GM19372 (cell line): Measurements from ENCODE around the gene DSCAML1.
"Not testable (repeated sequence)": the region's sequence is repeated elsewhere in the genome, so short reads cannot be mapped to it uniquely, and the experiment has no call there.

ENCODE experiments used
- ATAC-seq: cut with Tn5 transposase; IDR thresholded peaks from one replicate; pipeline ENCODE4 v1.9.1; 2021; ENCODE audit warnings: mild to moderate bottlenecking, low read depth, moderate library complexity; ENCODE audit not compliant: unreplicated experiment

The DSCAML1 gene

DNA sequence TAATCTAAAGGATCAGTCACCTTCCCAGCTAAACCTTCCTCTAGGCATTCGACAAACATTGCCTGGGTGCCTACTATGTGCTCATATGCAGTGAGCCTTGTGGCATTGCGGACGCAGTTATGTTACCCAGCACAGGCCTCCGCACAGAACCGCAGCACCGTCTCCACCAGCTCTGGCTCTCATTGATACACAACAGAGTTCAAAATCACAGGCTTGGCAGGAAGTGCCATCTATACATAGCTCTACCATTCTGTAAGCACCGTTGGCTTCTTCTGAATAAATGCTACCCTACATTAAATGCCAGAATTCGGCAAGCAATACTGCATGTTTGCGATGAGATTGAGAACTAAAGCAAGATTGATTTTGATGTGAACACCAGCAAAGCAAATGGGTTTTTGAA, 31.0 kb downstream of the DSCAML1 start:
- ATAC-seq: no peak

DNA sequence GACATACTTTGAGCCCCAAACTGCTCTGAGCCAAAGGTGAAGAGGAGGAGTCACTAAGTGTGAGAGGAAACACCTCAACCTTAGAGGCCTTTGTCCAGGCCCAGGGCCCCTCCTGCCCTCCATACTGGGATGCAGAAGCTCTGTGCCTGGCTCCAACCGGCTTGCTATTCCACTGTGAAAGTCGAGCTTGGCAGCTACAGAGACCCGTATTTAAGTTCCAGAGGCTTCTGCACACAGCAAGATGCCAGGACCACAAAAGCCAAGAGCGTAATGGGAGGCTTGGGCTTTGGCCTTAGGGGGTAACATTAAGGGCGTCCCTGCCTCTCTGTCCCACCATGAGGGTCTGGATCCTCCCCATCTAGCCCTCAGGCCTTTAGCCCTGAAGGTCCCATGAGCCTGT, 31.9 kb downstream of the DSCAML1 start:
- ATAC-seq: no peak

DNA sequence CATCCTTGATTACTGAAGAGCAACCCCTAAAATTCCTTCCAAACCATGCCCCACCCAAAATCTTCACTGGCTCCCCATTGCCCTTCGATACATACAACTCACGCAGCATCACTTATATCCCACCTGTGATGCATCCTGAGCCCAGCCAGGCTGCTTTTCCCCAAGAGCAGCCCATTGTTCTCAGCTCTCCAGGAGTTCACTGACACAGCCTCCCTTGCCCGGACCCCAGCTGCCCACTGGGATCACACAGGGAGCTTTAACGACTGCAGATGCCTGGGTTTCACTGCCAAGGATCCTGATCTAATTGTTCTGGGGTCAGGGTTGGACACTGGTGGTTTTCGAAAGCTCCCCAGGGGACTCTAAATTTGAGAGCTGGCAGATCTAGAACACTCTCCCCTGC, 33.6 kb downstream of the DSCAML1 start:
- ATAC-seq: not testable (repeated sequence)

DNA sequence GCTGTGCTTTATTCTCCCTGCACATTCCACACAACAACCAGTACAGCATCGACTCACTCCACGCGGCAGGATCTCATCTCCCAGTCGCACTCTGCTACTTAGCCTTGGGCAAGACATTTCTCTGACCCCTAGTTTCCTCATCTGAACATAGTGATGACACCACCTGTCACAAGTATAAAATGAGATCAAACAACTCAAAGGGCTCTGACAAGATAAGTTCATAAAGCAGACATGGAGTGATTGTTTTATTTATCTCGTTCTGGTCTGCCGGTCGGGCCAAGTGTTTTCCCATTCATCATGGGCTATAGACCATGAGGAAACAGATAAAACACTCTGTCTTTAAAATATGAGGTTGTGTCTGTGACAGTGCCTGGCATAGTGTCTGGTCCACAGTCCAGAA, 35.0 kb downstream of the DSCAML1 start:
- no peak for ATAC-seq

DNA sequence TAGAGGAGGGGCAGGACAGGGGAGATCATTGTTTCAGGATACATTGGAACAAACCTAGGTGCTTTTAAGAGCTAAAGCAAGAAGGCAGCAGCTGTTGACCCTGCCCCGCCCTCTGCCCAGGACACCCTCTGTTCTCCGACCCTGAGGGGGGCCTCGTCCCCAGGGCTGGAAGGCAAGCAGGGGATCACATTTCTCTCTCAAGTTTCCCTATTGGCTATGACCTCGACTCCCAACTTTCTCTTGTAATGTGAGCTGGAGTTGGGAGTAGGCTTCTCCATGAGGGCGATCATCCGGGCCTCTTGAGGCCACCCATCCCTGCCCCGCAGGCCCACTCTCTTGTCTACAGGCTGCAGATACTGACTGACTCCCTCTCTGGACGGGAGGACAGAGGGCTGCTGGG, 37.7 kb downstream of the DSCAML1 start:
- no peak for ATAC-seq

DNA sequence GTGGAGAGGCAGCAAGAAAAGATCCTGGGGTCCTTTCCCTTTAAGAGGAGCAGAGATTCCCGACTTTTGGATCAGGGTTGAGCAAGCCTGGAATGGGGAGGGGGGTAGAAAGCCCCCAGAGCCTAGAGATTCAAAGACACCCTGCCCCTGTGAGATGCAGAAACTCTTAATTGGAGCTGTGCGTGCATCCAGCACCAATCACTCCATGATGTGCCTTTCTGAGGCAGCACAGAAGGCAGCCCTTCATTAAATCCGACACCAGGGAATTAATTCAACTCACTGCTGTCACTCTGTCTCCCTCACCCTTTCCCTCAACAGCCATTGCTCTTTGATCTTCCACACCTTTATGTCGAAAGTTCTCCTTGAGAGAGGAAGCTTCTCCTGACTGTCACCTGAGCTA, 43.0 kb downstream of the DSCAML1 start:
- ATAC-seq: no peak

DNA sequence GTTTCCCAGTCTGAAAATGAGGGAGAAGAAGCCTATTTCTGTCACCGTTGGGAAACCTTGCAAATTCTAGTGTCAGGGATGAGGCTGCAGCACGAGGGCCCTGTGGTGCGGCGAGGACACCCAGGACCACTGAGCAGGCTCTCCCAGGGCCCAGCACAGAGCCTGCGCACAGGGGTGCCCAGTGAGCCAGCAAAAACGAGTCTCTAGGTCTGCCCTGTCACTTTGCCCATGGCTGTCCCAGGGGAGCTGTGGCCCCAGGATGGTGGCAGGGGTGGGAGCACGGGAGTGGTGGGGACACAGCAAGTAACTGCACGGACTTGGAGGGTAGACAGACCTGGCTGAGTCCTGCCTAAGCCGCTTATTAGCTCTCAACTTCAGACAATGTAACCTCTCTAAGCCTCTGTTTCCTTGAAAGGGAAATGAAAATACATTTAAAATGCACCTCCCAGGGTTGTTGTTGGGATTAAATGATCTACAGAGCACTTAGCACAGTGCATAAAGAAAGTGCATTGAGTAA, 44.2 kb downstream of the DSCAML1 start:
- ATAC-seq: no peak

DNA sequence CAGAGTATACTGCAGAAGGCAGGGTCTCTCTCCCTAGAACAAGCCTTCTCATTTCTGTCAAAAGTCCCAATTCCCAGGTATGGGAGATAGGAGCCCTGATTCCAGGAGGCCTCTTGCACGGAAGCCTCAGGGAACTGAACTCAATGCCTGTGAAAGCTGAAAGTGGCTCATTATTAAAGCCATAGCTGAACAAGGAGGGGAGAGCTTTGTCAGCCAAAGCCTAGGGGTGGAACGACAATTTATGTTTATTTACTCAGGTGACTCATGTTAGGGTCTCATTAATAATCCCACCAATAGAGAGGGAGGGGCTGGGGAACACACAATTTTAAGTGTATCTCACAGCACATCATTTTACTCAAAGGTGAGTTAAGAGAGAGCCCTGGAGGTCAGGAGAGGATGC, 44.9 kb downstream of the DSCAML1 start:
- no peak for ATAC-seq

DNA sequence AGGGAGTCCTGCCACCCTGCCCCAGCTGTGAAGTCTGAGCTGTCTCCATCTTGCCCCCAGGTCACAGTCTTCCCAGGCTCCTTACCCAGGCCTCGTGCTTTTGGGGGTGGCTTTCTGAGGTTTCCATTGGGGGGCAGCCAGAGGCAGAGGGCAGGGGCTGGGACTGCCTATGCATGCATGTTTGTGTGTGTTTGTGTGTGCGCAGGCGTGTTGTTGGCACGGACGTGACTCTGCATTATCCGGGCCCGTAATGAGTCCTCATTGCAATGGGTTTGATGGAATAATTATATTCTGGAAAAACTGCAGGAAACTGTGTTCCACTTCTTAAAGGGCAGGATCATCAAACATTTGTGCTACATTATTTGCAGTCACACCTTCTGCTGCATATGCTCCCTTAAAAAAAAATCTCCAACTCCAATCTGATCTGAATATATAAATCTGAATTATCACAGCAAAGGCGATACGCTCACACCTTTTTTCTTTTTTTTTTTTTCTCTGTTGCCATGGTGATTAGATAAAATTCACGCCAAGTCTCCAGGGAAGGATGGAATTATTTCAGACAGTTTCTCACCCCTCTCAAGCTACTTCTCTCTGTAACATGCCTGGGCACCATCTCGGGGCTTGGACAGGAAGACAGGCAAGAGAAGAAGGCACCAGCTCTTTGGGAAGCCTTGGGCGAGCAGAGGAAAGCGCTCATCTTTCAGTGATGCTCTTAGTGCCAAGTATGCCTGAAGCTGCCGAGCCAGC, 45.9 kb downstream of the DSCAML1 start:
- ATAC-seq: no peak

DNA sequence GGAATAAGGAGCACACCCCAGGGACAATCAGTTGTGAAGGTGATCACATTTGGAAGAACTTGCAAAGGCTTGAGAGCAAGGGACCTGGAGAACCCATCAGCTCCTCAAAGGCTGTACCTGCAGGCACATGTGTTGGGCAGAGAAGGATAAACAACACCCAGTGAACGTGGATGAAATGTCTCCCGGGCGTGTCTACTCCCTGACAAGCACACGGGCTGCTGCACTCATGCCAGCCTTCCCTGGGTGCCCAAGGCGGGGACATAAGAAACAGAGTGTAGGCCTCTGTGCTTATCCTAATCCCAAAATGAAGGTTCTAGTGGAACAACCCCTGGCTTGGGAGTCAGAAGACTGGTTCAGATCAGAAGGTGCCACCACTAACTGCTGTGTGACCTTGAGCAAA, 46.7 kb downstream of the DSCAML1 start:
- no peak for ATAC-seq

DNA sequence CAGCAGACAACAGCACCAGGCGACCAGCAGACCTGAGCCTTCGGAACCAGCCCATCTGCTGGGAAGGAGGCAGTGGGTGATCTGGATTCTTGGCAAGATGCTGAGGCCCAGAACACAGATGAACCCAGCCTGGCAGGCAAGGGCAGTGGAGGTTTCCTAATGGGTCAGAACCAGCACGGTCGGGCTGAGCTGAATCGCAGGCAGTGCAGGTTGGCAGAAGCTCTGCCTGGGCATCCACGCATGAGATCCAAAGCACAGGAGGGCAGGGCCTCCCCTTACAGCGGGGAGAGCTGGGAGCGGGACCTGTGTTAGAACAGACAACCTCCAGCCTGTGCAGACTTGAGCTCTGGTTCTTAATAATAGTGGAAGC, 47.5 kb downstream of the DSCAML1 start:
- ATAC-seq: no peak

DNA sequence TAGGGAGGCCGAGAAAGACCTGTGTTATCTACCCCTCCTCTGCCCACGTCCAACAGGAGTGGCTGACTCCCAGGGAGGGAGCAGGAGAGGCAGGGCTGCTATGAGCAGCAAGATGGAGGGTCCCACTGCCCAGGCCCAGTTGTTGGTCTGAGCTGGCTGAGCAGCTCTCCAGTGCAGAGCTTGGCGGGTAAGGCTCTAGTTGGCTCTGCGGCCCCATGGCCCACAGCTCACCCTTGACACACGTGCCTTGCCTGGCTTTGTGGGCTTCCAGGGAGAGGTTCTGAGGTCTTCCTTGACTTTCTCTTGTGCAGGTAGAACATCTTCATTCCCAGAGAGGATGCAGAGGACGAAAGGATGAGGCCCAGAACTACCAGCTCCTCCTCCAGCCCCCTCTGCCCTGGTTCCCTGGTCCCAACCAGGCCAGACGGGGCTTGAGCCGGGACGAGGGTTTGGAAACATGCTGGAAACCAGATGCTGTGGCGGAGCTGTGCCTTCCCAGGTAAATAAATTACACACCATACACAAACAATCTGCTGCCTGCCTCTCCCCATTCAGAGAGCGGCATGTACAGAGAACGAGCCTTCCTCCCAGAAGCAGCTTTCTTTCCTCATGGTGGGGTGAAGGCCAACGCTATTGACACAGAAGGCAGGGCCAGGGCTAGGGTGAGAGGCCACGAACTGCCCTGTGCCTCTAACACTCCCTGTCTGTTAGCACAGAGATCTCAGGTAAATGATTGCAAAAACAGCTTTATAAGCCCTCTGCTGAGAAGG, 48.1 kb downstream of the DSCAML1 start:
- no peak for ATAC-seq

DNA sequence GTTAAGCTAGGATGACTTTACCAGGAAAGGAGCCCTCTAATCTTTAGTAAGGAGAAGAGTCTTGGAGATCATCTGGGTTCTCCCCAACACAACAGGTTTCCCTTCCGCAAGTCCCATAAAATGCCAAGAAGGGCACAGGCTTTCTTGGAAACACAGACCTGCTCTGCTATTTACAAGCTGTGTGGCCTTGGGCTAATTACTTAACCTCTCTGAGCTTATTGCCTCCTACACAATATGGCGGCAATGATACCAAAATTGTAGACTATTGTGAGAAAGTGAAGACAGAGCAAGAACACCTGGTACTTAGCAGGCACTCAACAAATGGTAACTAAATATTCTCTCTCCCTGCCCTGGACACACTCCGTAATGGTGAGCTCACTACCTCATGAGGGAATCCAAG, 49.1 kb downstream of the DSCAML1 start:
- no peak for ATAC-seq

DNA sequence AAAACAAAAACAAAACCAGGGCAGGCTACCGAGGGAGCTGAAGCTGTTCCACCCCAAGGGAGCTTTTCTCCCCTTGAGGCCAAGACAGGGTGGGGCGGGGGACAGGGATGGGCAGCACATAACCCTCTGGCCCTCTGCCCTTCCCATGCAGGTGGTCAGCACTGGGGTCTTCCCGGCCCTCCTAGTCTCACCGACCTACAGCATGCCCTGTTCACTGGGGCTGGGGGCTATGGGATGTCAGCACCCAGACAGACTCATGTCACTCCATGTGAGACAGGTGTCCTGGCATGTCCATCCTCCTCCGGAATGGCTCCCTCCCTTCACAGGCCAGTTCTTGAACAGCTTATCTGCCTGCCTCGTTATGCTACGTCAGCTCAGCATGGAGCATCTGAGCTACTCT, 51.7 kb downstream of the DSCAML1 start:
- ATAC-seq: no peak

DNA sequence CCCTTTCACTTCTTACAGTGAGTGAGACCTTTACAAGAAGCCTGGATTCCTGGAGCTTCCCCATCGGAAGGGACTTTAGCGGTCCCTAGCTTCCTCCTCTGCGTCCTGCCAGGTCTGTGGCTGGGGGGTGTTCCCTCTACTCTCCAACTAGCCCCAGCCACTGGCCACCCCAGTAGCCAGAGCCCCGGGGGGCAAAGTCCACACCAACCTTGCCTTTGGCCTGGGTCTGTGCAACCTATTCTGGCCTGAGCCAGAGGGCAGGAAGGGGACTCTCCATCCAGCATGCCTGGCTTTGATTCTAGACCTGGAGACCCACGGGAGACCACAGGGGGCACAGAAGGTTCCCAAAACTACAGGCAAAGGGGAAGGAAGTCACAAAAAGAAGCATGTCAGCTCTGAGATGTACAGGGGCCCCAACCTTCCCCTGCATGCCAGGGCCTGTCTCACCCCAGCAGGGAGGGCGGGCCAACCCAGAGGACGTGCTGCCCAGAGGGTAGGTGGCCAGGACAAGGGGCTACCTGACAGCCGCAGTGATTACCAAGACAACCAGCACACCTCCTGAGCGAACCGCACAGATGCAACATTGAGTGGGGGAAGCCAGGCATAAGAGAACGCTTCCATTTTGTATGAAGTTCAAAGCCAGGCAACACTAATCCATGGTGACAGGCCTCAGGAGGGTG, 52.4 kb downstream of the DSCAML1 start:
- ATAC-seq: no peak

DNA sequence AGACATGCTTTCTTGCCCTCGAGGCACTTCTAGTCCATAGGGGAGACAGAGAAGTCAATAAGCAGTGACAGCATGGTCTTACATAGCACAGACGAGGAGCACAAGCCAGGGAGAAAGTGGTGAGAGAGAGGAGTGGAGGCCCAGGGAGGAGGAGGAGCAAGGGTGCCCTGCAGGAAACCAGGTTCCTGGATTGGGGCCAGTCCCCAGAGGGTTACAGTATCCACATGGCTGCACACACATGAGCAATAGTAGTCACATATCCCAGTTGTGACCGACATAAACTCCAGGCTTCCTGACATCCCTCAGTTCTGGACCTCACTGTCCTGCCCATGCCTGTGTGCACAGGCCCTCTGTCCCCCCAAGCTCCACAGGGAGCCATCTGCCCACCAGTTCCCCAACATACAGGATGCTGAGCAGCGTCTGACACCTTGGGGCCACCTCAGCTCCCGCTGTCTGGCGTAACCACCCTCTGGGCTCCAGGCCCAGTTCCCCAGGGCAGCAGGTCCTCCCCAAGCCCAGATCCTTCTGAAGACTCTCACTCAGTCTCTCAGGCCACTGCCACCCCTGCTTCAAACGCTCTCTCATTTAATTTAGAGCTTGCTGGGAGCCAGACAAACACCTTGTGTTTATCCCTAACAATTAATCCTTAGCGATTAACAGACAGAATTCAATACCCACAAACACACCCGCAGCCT, 53.7 kb downstream of the DSCAML1 start:
- ATAC-seq: no peak

DNA sequence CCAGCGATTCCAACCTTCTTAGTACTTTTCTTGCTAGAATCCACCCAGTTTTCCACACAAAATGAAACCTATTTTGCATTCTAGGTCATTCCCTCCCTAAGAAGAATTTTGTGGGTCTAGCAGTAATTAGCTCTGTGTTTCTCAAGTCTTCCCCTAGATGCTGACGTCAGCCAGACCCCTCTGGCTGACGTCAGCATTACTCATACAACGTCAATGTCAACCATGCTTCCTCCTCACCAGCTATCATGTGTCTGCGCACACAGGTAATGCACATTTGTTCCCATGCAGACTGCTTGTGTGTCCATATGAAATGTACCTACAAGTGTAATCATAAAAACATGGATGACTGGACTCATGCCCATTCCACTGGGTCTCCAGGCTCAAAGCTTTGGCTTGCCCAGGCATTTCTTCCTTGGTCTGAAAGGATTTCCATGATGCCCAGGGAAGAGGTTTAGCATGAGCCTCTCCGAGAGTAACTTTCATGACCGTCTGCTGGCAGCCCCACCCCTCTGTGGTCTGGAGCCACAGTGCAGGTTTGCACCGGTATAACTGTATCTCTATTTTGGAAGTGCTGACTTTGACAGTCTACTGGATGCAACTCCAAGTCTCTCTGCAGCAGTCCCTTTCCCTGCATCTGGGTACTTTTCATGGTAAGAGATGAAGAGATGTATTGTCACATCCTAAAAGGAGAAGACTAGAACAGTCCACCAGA, 58.6 kb downstream of the DSCAML1 start:
- ATAC-seq: no peak

DNA sequence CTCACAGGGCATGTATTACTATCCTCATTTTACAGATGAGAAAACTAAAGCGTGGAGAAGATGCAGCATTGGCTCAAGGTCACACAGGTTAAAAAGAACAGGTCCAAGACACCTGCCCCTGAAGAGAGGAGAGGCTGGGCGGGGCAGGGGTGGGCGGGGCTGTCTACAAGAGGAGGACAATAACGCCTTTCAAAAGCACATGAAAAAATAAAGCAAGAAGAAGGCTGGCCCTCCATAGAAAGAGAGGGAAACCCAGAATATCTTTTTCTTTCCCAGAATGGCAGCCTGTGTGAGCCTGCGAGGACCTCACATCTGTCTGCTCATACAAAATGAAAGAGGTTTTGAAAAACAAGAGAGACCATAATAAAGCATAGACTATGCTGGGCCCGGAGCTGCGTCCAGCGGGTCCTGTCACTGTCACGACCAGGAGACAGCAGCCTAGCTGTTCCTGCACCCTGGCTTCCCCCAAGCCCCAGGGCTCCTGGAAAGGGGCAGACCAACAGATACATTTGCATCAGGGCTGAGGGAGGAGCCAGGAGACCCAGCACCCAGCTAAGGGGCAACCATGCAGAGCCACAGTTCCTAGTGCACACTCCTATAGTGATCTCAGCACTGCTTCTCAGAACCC, 61.6 kb downstream of the DSCAML1 start:
- no peak for ATAC-seq

DNA sequence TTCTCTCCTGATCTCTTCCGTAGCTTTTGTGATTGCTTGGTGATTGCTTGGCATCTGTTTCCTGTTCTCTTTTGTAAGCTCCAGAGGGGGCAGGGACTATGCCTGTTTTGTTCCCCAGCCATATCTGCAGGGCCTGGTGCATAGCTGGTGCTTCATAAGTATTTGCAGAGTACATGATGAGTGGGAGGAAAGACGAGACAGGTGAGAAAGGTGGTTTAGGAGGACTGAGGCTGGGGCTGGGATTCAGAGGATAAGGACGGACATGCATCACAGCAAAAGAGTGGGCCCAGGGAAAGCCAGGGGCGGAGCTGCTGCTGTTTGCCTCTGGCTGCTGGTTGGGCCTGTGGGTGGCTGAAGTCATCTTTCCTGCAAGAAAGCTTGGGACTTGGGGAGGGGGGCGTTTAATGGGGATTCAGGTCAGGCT, 62.4 kb downstream of the DSCAML1 start:
- ATAC-seq: no peak

DNA sequence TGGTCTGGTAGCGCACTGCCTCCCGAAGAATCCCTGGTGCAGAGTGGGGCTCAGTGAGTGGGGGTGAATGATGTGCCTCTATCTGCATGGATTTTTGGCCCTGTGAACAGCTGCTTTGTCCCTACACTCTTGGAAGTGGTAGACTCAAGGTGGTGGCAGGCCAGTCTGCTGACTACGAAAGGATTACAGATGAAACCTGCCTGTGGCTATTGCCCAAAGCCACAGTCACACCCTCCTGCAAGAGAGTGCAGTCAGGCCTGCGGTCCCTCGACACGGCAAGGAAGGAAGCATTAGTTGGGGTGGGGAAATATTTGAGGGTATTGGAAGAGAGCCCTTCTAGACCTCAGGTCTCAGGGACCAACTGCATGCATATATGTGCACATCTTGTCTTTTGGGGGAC, 63.7 kb downstream of the DSCAML1 start:
- ATAC-seq: no peak
